ENCODE data around the gene IHH.

IHH gene

GRCh38 chr2:219035942-219036341, 24.8 kb downstream of the IHH start:
- no peak overlapping the region for H3K27ac Mint-ChIP-seq
- H3K4me1 Mint-ChIP-seq (ENCODE audit: low read depth), result no peaks in the 10 kb centered on the region

GRCh38 chr2:219034823-219035222, 25.9 kb downstream of the IHH start:
- Mint-ChIP-seq H3K4me1 (ENCODE audit: low read depth) (no peaks in the 10 kb centered on the region), H3K36me3 (ENCODE audit: low read depth) (no peaks in the 10 kb centered on the region), H3K27me3 (ENCODE audit: low read depth) (peaks cover 40% of the 10 kb centered on the region), H3K4me3 (no peak overlapping the region), H3K9me3 (no peaks in the 10 kb centered on the region), H3K27ac (no peak overlapping the region)

More at GRCh38 chr2:219035942-219036341, 24.8 kb downstream of the IHH start:
- Mint-ChIP-seq H3K36me3 (ENCODE audit: low read depth) (no peaks in the 10 kb centered on the region), H3K9me3 (no peaks in the 10 kb centered on the region), H3K27me3 (ENCODE audit: low read depth) (peaks cover 51% of the 10 kb centered on the region), H3K4me3 (no peak overlapping the region)

GRCh38 chr2:219032051-219032745, 28.5 kb downstream of the IHH start:
- Mint-ChIP-seq H3K9me3 (no peaks in the 10 kb centered on the region), H3K36me3 (ENCODE audit: low read depth) (no peaks in the 10 kb centered on the region), H3K4me1 (ENCODE audit: low read depth) (no peaks in the 10 kb centered on the region), H3K4me3 (no peak overlapping the region), H3K27ac (no peak overlapping the region), H3K27me3 (ENCODE audit: low read depth) (peaks cover 32% of the 10 kb centered on the region)

GRCh38 chr2:219031005-219031738, 29.5 kb downstream of the IHH start:
- Mint-ChIP-seq H3K27me3 (ENCODE audit: low read depth) (peaks cover 31% of the 10 kb centered on the region), H3K4me1 (ENCODE audit: low read depth) (no peaks in the 10 kb centered on the region), H3K27ac (no peak overlapping the region), H3K4me3 (no peak overlapping the region), H3K36me3 (ENCODE audit: low read depth) (no peaks in the 10 kb centered on the region), H3K9me3 (no peaks in the 10 kb centered on the region)

GRCh38 chr2:219030177-219030940, 30.4 kb downstream of the IHH start:
- Mint-ChIP-seq H3K36me3 (ENCODE audit: low read depth) (no peaks in the 10 kb centered on the region), H3K4me3 (no peak overlapping the region), H3K27ac (no peak overlapping the region), H3K4me1 (ENCODE audit: low read depth) (no peaks in the 10 kb centered on the region), H3K9me3 (no peaks in the 10 kb centered on the region), H3K27me3 (ENCODE audit: low read depth) (peaks cover 23% of the 10 kb centered on the region)

GRCh38 chr2:219029829-219030165, 30.9 kb downstream of the IHH start:
- Mint-ChIP-seq H3K4me3 (no peak overlapping the region), H3K27me3 (ENCODE audit: low read depth) (peaks cover 18% of the 10 kb centered on the region), H3K27ac (no peak overlapping the region), H3K36me3 (ENCODE audit: low read depth) (no peaks in the 10 kb centered on the region), H3K4me1 (ENCODE audit: low read depth) (no peaks in the 10 kb centered on the region), H3K9me3 (no peaks in the 10 kb centered on the region)

- H3K27ac Mint-ChIP-seq, result no peak overlapping the region
- H3K36me3 Mint-ChIP-seq (ENCODE audit: low read depth), result no peaks in the 10 kb centered on the region
- H3K4me3 Mint-ChIP-seq, result no peak overlapping the region
- H3K4me1 Mint-ChIP-seq (ENCODE audit: low read depth), result no peaks in the 10 kb centered on the region
- no peaks in the 10 kb centered on the region for H3K9me3 Mint-ChIP-seq
- H3K27me3 Mint-ChIP-seq (ENCODE audit: low read depth), result peaks cover 12% of the 10 kb centered on the region
Observed at GRCh38 chr2:219028996-219029828, 31.5 kb downstream of the IHH start.

GRCh38 chr2:219028141-219028540, 32.6 kb downstream of the IHH start:
- Mint-ChIP-seq H3K36me3 (ENCODE audit: low read depth) (no peaks in the 10 kb centered on the region), H3K27ac (no peak overlapping the region), H3K4me1 (ENCODE audit: low read depth) (no peaks in the 10 kb centered on the region), H3K4me3 (no peak overlapping the region), H3K9me3 (no peaks in the 10 kb centered on the region), H3K27me3 (ENCODE audit: low read depth) (peaks cover 2% of the 10 kb centered on the region)

- no peaks in the 10 kb centered on the region for H3K27me3 Mint-ChIP-seq (ENCODE audit: low read depth)
Observed at GRCh38 chr2:219027511-219028055, 33.1 kb downstream of the IHH start.

GRCh38 chr2:219026946-219027345, 33.8 kb downstream of the IHH start:
- Mint-ChIP-seq H3K4me1 (ENCODE audit: low read depth) (no peaks in the 10 kb centered on the region), H3K9me3 (no peaks in the 10 kb centered on the region), H3K4me3 (no peak overlapping the region), H3K36me3 (ENCODE audit: low read depth) (no peaks in the 10 kb centered on the region), H3K27ac (no peak overlapping the region), H3K27me3 (ENCODE audit: low read depth) (no peaks in the 10 kb centered on the region)

More at GRCh38 chr2:219027511-219028055, 33.1 kb downstream of the IHH start:
- Mint-ChIP-seq H3K27ac (no peak overlapping the region), H3K4me3 (no peak overlapping the region), H3K36me3 (ENCODE audit: low read depth) (no peaks in the 10 kb centered on the region), H3K4me1 (ENCODE audit: low read depth) (no peaks in the 10 kb centered on the region), H3K9me3 (no peaks in the 10 kb centered on the region)

GRCh38 chr2:219025637-219026585, 34.8 kb downstream of the IHH start:
- Mint-ChIP-seq H3K9me3 (no peaks in the 10 kb centered on the region), H3K27ac (no peak overlapping the region), H3K36me3 (ENCODE audit: low read depth) (no peaks in the 10 kb centered on the region), H3K4me1 (ENCODE audit: low read depth) (no peaks in the 10 kb centered on the region), H3K27me3 (ENCODE audit: low read depth) (no peaks in the 10 kb centered on the region), H3K4me3 (no peak overlapping the region)

GRCh38 chr2:219024059-219024458, 36.7 kb downstream of the IHH start:
- Mint-ChIP-seq H3K27ac (no peak overlapping the region), H3K4me3 (no peak overlapping the region), H3K9me3 (no peaks in the 10 kb centered on the region), H3K27me3 (ENCODE audit: low read depth) (no peaks in the 10 kb centered on the region), H3K36me3 (ENCODE audit: low read depth) (no peaks in the 10 kb centered on the region), H3K4me1 (ENCODE audit: low read depth) (no peaks in the 10 kb centered on the region)

GRCh38 chr2:219023045-219023605, 37.6 kb downstream of the IHH start:
- Mint-ChIP-seq H3K4me1 (ENCODE audit: low read depth) (no peaks in the 10 kb centered on the region), H3K27ac (no peak overlapping the region), H3K36me3 (ENCODE audit: low read depth) (no peaks in the 10 kb centered on the region), H3K27me3 (ENCODE audit: low read depth) (no peaks in the 10 kb centered on the region), H3K9me3 (no peaks in the 10 kb centered on the region), H3K4me3 (no peak overlapping the region)
